B cell (primary cell): Measurements from ENCODE around the gene METTL26.

Source experiments
- EZH2 ChIP-seq: IDR thresholded peaks from 2 replicates; pipeline ENCODE4 v1.6.1; 2012; ENCODE audit warnings: borderline replicate concordance, low read depth, mild to moderate bottlenecking, moderate library complexity, low read length; ENCODE audit not compliant: insufficient read depth, poor library complexity, severe bottlenecking
- TF ChIP-seq, protein P1 (sequence below): fragments of 200-600 bp; IDR thresholded peaks from one replicate; pipeline ENCODE4 v1.8.0; 2022; ENCODE audit warnings: antibody characterized with exemption, mild to moderate bottlenecking

- TF ChIP-seq, protein P1, sequence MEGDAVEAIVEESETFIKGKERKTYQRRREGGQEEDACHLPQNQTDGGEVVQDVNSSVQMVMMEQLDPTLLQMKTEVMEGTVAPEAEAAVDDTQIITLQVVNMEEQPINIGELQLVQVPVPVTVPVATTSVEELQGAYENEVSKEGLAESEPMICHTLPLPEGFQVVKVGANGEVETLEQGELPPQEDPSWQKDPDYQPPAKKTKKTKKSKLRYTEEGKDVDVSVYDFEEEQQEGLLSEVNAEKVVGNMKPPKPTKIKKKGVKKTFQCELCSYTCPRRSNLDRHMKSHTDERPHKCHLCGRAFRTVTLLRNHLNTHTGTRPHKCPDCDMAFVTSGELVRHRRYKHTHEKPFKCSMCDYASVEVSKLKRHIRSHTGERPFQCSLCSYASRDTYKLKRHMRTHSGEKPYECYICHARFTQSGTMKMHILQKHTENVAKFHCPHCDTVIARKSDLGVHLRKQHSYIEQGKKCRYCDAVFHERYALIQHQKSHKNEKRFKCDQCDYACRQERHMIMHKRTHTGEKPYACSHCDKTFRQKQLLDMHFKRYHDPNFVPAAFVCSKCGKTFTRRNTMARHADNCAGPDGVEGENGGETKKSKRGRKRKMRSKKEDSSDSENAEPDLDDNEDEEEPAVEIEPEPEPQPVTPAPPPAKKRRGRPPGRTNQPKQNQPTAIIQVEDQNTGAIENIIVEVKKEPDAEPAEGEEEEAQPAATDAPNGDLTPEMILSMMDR = no peak
- TF ChIP-seq EZH2 = no peak
Measured at GRCh38 chr16:676565-676902, 40.4 kb upstream of the METTL26 start.
